Measurements from ENCODE around the gene MAGEH1.

DNA sequence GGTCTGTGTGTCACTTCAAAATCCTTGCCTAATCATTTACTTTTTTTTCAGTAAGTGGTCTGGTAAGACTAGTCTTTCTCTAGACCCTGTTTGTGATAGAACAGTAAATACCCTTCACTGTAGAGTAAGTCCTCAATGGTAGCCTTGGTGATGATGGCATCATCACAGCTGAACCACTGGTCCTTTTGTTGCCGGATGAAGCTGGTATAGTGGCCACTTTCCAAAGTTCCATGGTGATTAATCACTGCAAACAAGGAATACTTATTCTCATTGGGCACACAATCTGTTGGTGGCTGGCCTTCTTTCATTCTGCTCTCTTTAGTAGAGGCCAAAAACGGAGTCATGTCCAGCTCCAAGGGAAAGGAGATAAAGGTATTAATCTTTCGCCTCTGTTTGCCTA is 34.8 kb downstream of the MAGEH1 start:
- TF ChIP-seq, protein P1, sequence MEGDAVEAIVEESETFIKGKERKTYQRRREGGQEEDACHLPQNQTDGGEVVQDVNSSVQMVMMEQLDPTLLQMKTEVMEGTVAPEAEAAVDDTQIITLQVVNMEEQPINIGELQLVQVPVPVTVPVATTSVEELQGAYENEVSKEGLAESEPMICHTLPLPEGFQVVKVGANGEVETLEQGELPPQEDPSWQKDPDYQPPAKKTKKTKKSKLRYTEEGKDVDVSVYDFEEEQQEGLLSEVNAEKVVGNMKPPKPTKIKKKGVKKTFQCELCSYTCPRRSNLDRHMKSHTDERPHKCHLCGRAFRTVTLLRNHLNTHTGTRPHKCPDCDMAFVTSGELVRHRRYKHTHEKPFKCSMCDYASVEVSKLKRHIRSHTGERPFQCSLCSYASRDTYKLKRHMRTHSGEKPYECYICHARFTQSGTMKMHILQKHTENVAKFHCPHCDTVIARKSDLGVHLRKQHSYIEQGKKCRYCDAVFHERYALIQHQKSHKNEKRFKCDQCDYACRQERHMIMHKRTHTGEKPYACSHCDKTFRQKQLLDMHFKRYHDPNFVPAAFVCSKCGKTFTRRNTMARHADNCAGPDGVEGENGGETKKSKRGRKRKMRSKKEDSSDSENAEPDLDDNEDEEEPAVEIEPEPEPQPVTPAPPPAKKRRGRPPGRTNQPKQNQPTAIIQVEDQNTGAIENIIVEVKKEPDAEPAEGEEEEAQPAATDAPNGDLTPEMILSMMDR (IDR thresholded peaks at IDR 0.05; ENCODE audit: low read depth, low read length): no peak
- no peak for TF ChIP-seq EZH2phosphoT487 (IDR thresholded peaks at IDR 0.05; ENCODE audit: low read depth)
